Stimulated activated CD4-positive, alpha-beta T cell treated with anti-CD3 and anti-CD28 coated beads, Interleukin-12 subunit alpha, Interleukin-12 subunit beta, amount 100 ng/mL, for 24 hours (primary cell): ENCODE measurements around the gene KCNK2.

Experiments
- DNase-seq, 2 experiments: peaks; one replicate each; pipeline ENCODE4 v3.0.0-alpha.2; 2020; ENCODE audit warnings: low read depth in 2 of 2

Gene KCNK2

DNA sequence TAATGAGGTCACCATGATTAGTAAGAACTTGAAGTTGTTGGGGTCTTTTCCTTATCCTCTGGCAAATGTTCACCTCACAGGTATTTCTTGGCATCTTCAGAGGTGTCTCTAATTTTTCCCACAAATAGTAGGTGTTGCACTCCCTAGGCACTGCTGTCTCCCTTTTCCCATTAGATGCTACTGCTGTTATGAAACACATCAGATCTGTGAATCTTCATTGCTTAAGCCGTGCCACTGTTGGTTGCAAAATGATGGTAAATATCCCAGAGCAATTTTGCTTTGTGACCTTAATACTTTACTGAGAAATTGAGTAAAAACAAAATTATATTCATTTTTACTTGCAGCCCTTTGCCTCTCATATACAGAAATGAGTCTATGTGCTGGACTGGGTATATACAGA lies 169.6 kb downstream of the KCNK2 start:
- no peak for DNase-seq

DNA sequence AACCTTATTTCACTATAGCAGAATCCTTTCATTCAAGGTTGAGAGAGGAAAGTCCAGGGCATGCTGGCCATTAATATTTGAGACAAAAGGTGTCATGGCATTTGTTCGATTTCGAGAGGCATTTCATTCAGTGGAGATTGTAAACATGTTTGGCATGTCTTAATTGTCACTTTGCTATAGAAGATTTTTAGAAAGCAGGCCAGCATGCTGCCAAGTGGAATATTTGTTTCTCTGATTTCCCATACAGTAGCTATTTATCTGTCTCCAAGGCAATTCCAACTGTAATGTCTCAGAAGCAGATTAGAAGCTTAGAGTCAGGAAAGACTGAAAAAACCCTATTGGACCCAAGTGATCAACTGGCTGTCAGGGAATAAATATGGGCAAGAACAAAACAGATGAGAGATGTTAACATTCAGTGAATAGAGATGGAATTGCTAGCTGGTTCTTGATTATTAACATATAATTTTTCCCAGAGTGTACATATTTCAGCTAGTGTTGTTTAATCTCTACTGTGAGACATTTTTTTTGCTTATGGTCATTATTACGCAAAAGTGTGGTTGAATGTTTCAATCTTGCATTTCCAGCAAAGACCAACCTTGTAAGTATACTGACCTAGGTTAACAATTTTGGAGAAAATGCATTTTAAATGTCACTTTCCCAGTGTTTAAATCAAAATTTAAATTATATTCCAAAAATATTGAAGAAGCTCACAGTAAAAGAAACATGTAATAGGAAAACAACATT lies 174.6 kb downstream of the KCNK2 start:
- no peak for DNase-seq

DNA sequence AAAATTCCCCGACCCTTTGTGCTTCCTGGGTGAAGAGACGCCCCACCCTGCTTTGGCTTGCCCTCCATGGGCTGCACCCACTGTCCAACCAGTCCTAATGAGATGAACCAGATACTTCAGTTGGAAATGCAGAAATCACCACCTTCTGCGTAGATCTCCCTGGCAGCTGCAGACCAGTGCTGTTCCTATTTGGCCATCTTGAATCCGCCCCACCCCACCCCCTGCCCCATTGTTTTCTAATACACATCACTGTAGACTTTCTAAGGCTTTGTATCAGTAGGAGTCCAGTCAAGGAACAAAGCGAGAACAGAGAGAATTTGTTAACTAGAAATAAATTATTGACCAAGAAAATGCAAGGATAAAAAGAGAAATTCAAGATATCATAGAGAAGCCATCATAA lies 178.2 kb downstream of the KCNK2 start:
- no peak for DNase-seq

DNA sequence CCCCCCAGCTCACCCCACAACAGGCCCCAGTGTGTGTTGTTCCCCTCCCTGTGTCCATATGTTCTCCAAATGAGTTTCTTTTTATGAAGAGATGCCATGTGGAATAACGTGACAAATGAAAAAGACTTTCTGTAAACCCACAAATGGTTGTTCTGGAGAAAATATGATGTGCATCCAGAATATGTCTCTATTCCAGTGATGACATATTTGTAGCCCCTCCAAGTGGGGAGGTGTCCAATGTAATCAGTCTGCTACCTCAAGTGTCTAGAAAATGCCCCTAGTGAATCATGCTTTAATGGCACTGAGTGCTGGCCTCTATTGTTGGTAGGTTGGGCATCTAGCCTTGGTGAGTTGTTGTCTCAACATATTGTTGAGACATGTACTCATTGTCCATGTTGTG lies 179.6 kb downstream of the KCNK2 start:
- DNase-seq: no peak

DNA sequence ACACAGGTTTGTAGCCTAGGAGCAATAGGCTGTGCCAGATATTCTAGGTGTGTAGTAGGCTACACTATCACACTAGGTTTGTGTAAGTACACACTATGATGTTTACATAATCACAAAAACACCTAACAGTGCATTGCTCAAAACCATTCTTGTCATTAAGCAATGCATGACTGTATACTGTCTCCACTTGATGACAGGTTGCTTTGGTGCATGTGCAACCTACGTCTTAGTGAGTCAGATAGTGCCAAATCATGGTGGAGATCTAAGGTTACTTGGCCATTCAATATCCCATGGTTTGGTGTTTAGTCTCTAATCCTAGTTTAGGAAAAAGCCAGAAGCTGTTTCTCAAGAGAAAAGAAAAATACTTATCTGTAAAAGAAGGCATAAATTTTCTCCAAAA lies 181.1 kb downstream of the KCNK2 start:
- DNase-seq: no peak

DNA sequence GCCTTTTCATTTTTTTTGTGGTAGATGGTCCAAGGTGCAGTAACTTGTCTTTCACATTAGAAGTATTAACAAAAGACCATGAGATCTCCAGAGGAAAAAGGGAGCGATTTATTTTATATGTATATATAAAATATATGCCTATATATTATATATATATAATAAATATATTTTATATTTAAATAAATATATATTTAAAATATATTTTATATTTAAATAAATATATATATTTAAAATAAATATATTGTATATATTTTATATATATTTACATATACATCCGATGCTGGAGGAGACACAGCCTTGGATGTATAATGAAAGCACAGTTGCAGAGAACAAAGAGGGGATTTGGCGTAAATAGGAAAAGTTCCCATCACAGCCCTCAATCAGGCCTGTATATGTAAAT lies 182.1 kb downstream of the KCNK2 start:
- DNase-seq: no peak

DNA sequence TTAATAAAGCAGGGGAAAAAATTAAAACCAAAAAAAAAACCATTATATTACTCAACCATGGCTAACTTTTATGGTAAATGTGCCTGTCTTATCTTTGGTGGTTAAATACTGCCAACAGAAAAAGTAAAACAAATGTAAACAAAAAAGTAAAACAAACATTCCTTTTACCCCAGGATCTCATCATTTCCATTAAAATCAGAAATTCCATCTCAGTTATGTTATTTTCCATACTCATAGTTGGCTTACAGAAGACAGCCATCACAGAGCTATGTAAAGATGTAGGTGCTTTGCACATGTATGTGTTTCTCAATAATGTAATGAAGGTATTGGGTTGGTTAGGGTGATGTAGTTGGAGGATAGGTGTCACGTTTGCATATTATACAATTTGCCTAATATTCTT lies 185.0 kb downstream of the KCNK2 start:
- no peak for DNase-seq

DNA sequence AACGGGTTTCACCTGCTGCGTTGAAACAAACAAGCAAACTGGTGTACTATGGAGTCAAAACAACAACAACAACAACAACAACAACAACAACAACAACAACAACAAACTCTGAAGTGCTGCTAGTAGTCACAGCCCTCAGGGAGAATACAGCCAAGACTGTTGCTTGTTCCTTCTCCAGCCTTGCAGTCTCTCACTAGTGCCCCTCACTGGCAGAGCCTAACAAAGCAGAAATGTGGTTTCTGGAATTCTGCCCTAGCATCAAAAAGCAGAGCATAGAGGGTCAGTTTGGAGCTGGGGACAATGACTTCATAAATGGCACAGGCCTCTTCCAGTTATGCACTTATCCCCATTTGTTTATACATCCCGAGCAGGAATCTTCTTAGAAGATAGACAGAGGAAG lies 187.4 kb downstream of the KCNK2 start:
- DNase-seq: no peak

DNA sequence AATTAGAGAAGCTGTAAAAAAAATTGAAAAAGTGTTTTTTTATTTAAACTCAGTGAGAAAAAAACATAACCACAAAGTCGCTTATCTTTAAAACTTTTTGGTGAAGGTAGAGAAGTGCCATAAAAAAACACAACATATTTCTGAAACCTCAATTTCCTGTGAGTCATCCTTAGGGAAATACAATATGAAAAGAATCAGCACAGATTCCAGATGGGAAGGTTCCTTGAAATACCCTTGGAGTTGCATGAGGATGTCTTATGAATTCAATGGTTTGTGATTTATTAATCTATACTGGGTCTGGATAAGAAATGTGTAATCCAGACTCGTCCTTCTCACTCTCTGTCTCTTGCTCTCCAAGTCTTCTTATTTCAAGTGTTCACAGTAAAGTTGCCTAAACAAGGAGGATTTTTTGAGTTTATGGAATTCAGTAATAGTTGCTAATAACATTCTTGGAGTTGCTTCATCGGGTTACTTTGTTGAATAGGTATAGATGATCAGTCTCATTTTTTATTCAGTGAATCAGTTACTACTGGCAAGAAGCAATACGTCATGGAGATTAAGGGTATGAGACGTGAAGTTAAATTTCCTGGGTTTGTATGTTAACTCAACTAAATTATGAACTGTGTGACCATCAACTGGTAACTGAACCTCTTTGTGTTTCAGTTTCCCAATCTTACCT lies 191.4 kb downstream of the KCNK2 start:
- no peak for DNase-seq

DNA sequence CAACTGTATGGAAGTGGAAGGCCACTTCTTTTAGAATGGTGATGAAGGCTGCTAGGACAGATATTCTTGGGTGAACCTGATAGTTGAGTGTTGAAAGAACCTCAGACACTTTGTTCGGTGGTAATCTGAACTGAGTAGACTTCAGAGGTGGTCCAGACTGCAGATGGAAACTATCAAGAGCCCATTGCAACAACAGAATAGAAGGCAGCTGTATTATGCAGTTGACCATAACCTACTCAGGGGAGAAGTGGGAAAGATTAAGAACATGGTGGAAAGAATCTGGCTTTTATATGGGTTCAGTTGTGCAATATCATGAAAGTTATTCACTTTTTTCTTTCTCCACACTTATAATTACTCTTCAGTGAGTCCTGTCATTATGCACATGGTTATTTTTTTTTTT lies 194.0 kb downstream of the KCNK2 start:
- DNase-seq: no peak

DNA sequence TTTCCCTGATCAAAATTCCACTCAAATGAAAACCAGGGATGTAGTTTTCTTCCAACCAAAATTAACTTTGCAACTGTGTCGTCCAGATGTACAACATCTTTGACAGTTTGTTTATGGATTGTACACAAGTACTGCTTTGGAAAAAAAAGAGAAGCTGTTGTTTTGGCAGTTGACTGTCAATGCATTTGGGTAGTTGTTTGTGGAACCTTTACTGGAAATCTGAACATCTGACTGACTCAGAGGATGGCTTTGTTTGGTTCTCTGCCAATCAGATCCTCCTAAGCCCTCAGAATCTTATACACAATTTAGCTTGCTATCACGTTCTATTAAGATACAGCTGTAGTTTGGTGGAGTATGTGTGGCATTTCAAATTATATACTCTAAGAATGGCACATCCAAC lies 195.0 kb downstream of the KCNK2 start:
- no peak for DNase-seq

DNA sequence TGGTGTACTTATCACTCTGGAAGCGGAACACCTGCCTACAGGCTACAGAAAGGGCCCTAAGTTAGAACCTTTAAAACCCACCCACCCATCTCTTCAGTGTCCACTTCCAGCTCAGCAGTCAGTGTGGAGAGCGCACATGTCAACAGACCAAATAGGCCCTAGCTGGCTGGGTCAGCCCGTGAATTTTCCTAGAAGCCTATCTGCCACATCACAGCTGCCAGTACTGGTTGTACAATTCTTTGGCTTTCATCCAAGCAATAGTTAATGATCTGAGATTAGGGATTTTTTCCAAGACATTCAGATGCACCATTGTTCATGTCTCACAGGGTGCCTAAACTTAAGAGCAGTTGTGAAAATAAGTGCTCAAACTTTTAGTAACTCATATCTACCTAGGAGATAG lies 197.1 kb downstream of the KCNK2 start:
- no peak for DNase-seq

DNA sequence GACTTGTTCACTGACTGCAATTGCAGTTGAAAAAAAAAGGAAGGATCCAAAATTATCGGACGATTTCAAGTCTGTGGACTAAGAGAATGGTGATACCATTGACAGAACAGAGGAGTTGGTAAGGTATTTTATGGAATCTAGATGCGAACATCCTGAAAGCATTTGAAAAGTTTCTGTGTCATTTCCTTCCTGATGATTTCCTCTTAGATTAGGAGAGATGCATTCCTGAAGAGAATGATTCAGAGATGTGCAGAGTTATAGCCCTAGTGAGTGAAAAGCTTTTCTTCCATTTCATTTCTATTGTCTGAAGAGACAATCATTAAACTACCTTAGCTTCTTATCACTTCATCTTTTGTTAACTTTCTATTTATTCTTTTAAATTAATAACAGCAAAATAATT lies 200.0 kb downstream of the KCNK2 start:
- no peak for DNase-seq

DNA sequence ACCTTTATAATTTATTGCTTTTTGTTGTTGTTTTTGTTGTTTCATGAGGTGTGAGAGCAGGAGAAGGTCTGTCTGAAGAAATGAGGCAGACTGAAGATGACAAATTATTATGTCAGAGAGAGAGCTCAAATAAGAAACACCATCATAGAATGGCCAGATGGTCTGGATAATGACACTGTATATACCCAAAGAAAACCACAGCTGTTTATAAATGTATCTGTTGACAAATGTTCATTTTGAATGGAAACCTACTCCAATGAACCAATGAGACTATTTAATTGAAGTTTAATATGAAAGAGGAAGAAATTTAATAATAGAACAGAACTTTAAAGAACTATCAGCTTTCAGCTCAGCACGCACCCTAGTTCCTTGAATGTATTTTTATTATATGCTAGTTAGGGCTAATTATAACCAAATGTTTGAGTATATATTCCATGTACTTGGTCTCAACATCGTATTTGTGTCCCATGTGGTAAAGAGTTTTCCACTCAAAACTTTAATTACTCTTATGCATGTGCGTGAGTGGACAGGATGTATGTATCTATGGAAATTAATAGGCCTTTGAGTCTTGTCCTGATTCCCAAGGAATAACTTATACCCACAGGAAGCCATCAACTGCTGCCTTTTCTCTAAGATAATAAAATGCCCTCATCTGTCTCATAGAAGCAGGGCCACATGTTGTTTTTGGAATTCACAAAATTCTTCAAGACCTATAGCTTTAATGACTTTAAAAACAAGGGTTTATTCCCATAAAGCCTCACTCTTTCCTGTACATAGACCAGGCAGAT lies 202.7 kb downstream of the KCNK2 start:
- no peak for DNase-seq
